Natural killer cell (primary cell): Measurements from ENCODE around the gene NECTIN2. TPM values are rescaled to one million over a fixed set of nuclear protein-coding genes. Genes with fewer than 3 reads are reported as not detected.

Experiments used
- ATAC-seq, 3 donors: fragments of 150-1000 bp in 2 of 3; fragments of 200-7000 bp in 1 of 3; cut with Tn5 transposase; 1 replicate in 1 of 3; 2 replicates in 2 of 3; pipeline ENCODE4 v1.10.0; 2021; ENCODE audit warnings: mild to moderate bottlenecking in 2 of 3, moderate library complexity in 2 of 3
- DNase-seq, 2 donors: peaks; one replicate each; pipeline versions ENCODE4 v3.0.0 to v3.0.0-alpha.2; 2013 to 2021; ENCODE audit warnings: mixed read lengths in 1 of 2
- H3K27ac ChIP-seq: one replicate; pipeline ENCODE4 v1.5.1; 2013; ENCODE audit warnings: mild to moderate bottlenecking, low read length
- H3K27me3 ChIP-seq: one replicate; pipeline ENCODE4 v1.6.1; 2013; ENCODE audit warnings: low read length; ENCODE audit not compliant: control insufficient read depth, insufficient read depth
- H3K36me3 ChIP-seq: one replicate; pipeline ENCODE4 v1.6.1; 2013; ENCODE audit warnings: low read length; ENCODE audit not compliant: control insufficient read depth, insufficient read depth
- H3K4me1 ChIP-seq: one replicate; pipeline ENCODE4 v1.6.1; 2013; ENCODE audit warnings: low read length; ENCODE audit not compliant: control insufficient read depth, insufficient read depth
- H3K4me3 ChIP-seq: one replicate; pipeline ENCODE4 v1.5.1; 2013; ENCODE audit warnings: low read length
- H3K9me3 ChIP-seq: one replicate; pipeline ENCODE4 v1.6.1; 2013; ENCODE audit warnings: low read length; ENCODE audit not compliant: control insufficient read depth, insufficient read depth
- H3K27ac Mint-ChIP-seq, 2 donors: one replicate each; pipeline ENCODE4 v1.8.0; 2022; ENCODE audit warnings: mild to moderate bottlenecking in 2 of 2, mixed read lengths in 2 of 2, moderate library complexity in 1 of 2
- H3K27me3 Mint-ChIP-seq, 2 donors: one replicate each; pipeline ENCODE4 v1.8.0; 2022; ENCODE audit warnings: low read depth in 2 of 2, mixed read lengths in 2 of 2
- H3K36me3 Mint-ChIP-seq: one replicate; pipeline ENCODE4 v1.8.0; 2022; ENCODE audit warnings: mixed read lengths
- H3K4me1 Mint-ChIP-seq, 2 donors: one replicate each; pipeline ENCODE4 v1.8.0; 2022; ENCODE audit warnings: mixed read lengths in 2 of 2
- H3K4me3 Mint-ChIP-seq: one replicate; pipeline ENCODE4 v1.8.0; 2022; ENCODE audit warnings: mild to moderate bottlenecking, moderate library complexity, mixed read lengths
- H3K9me3 Mint-ChIP-seq, 2 donors: one replicate each; pipeline ENCODE4 v1.8.0; 2022; ENCODE audit warnings: mixed read lengths in 2 of 2
- WGBS: methylation state at CpG from one replicate; pipeline ENCODE4 v1.1.7; 2013; ENCODE audit warnings: missing lambda C conversion rate; ENCODE audit not compliant: insufficient coverage; 5-methylcytosine and 5-hydroxymethylcytosine counted together
- intact Hi-C: fragments of 100-400 bp; cut with micrococcal nuclease; formaldehyde crosslinking; loops from one replicate; pipeline ENCODE4 v1.14.2; 2022
- total RNA-seq, 4 donors: library from RNA; stranded (reverse); fragments of 120-200 nt in 1 of 4; gene quantifications; one replicate each; pipeline versions ENCODE4 v1.2.3 to v1.2.4, GENCODE V29; 2013 to 2022
- TF ChIP-seq, protein P1 (sequence below): fragments of 200-600 bp; IDR thresholded peaks from one replicate; pipeline ENCODE4 v1.8.0; 2022; ENCODE audit warnings: antibody characterized with exemption

Gene NECTIN2
- total RNA-seq, 3 donors from 2014 or later (not counting 1 experiment from before 2014, with no cell fraction given): 1.6 to 10.3 (median 2.7) TPM

DNA sequence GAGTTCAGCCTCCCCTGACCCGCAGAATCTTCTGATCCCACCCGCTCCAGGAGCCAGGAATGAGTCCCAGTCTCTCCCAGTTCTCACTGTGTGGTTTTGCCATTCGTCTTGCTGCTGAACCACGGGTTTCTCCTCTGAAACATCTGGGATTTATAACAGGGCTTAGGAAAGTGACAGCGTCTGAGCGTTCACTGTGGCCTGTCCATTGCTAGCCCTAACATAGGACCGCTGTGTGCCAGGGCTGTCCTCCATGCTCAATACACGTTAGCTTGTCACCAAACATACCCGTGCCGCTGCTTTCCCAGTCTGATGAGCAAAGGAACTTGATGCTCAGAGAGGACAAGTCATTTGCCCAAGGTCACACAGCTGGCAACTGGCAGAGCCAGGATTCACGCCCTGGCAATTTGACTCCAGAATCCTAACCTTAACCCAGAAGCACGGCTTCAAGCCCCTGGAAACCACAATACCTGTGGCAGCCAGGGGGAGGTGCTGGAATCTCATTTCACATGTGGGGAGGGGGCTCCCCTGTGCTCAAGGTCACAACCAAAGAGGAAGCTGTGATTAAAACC lies 58.4 kb downstream of the NECTIN2 start:
- H3K4me3 Mint-ChIP-seq: no peak overlapping the region
- 84% methylated on average over 12 of the region's 12 CpGs for WGBS

DNA sequence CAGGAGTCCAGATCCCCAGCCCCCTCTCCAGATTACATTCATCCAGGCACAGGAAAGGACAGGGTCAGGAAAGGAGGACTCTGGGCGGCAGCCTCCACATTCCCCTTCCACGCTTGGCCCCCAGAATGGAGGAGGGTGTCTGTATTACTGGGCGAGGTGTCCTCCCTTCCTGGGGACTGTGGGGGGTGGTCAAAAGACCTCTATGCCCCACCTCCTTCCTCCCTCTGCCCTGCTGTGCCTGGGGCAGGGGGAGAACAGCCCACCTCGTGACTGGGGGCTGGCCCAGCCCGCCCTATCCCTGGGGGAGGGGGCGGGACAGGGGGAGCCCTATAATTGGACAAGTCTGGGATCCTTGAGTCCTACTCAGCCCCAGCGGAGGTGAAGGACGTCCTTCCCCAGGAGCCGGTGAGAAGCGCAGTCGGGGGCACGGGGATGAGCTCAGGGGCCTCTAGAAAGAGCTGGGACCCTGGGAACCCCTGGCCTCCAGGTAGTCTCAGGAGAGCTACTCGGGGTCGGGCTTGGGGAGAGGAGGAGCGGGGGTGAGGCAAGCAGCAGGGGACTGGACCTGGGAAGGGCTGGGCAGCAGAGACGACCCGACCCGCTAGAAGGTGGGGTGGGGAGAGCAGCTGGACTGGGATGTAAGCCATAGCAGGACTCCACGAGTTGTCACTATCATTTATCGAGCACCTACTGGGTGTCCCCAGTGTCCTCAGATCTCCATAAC lies 59.5 kb downstream of the NECTIN2 start, which contains the start of gene APOE:
Gene APOE, plus strand, starts transcription at position 360 of the 724 bp plus-strand sequence. CDS start 829 bp downstream, outside the sequence.
- Mint-ChIP-seq H3K4me1 (peaks cover 6 to 8% of the 10 kb centered on the region in 2 donors), H3K4me3 (no peak within 1 kb of the TSS), H3K27ac (no peak within 1 kb of the TSS), H3K27me3 (peaks cover 20 to 22% of the 10 kb centered on the region in 2 donors), H3K9me3 (no peaks in the 10 kb centered on the region), H3K36me3 (no peaks in the 10 kb centered on the region)
- DNase-seq: no peak
- H3K4me3 ChIP-seq: no peak within 1 kb of the TSS
- TF ChIP-seq, protein P1, sequence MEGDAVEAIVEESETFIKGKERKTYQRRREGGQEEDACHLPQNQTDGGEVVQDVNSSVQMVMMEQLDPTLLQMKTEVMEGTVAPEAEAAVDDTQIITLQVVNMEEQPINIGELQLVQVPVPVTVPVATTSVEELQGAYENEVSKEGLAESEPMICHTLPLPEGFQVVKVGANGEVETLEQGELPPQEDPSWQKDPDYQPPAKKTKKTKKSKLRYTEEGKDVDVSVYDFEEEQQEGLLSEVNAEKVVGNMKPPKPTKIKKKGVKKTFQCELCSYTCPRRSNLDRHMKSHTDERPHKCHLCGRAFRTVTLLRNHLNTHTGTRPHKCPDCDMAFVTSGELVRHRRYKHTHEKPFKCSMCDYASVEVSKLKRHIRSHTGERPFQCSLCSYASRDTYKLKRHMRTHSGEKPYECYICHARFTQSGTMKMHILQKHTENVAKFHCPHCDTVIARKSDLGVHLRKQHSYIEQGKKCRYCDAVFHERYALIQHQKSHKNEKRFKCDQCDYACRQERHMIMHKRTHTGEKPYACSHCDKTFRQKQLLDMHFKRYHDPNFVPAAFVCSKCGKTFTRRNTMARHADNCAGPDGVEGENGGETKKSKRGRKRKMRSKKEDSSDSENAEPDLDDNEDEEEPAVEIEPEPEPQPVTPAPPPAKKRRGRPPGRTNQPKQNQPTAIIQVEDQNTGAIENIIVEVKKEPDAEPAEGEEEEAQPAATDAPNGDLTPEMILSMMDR: no peak
- peaks cover 12% of the 10 kb centered on the region for H3K27me3 ChIP-seq
- 3% methylated on average over 17 of the region's 20 CpGs for WGBS
- ATAC-seq: no peak
- H3K4me1 ChIP-seq: peaks cover 4% of the 10 kb centered on the region
- no peak within 1 kb of the TSS for H3K27ac ChIP-seq
- intact Hi-C loops: no loop called here
- H3K9me3 ChIP-seq: no peaks in the 10 kb centered on the region
- peaks cover 16% of the 10 kb centered on the region for H3K36me3 ChIP-seq

More for the DNA sequence above, 58.4 kb downstream of the NECTIN2 start:
- Histone ChIP-seq H3K27ac (no peak overlapping the region), H3K36me3 (peaks cover 24% of the 10 kb centered on the region), H3K27me3 (peaks cover 12% of the 10 kb centered on the region), H3K4me3 (no peak overlapping the region), H3K9me3 (no peaks in the 10 kb centered on the region), H3K4me1 (peaks cover 4% of the 10 kb centered on the region)
- TF ChIP-seq, protein P1: no peak
- DNase-seq (no peak), ATAC-seq (no peak)
- H3K27me3 Mint-ChIP-seq: peaks cover 18 to 22% of the 10 kb centered on the region in 2 donors
- H3K9me3 Mint-ChIP-seq: no peaks in the 10 kb centered on the region
- intact Hi-C loops: loop anchor here (5.0 kb wide), 2 partner anchors 343 to 433 kb away; partner anchors contain the start of gene EXOC3L2
- H3K4me1 Mint-ChIP-seq: peaks cover 6 to 8% of the 10 kb centered on the region in 2 donors
- H3K36me3 Mint-ChIP-seq: no peaks in the 10 kb centered on the region
- no peak overlapping the region for H3K27ac Mint-ChIP-seq

DNA sequence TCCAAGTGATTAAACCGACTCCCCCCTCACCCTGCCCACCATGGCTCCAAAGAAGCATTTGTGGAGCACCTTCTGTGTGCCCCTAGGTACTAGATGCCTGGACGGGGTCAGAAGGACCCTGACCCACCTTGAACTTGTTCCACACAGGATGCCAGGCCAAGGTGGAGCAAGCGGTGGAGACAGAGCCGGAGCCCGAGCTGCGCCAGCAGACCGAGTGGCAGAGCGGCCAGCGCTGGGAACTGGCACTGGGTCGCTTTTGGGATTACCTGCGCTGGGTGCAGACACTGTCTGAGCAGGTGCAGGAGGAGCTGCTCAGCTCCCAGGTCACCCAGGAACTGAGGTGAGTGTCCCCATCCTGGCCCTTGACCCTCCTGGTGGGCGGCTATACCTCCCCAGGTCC lies 61.5 kb downstream of the NECTIN2 start:
- H3K4me3 Mint-ChIP-seq: no peak overlapping the region
- DNase-seq (no peak), ATAC-seq (no peak)
- H3K36me3 Mint-ChIP-seq: no peaks in the 10 kb centered on the region
- TF ChIP-seq, protein P1: no peak
- H3K4me1 Mint-ChIP-seq: peaks cover 6 to 8% of the 10 kb centered on the region in 2 donors
- peaks cover 28 to 31% of the 10 kb centered on the region in 2 donors for H3K27me3 Mint-ChIP-seq
- 92% methylated on average over 12 of the region's 12 CpGs for WGBS
- no peaks in the 10 kb centered on the region for H3K9me3 Mint-ChIP-seq
- Histone ChIP-seq H3K27me3 (peaks cover 15% of the 10 kb centered on the region), H3K4me1 (peaks cover 4% of the 10 kb centered on the region), H3K36me3 (peaks cover 4% of the 10 kb centered on the region), H3K4me3 (no peak overlapping the region), H3K27ac (no peak overlapping the region), H3K9me3 (no peaks in the 10 kb centered on the region)
- no peak overlapping the region for H3K27ac Mint-ChIP-seq
- intact Hi-C loops: no loop called here
